Measurements from ENCODE around the gene RGR. TPM values are rescaled to one million over a fixed set of nuclear protein-coding genes. Genes with fewer than 3 reads are reported as not detected.
A peak's percentile ranks its signal among the peaks of the same experiment; 100 is the strongest.

The RGR gene
- total RNA-seq, 1 experiment from 2014 or later, result not detected

DNA sequence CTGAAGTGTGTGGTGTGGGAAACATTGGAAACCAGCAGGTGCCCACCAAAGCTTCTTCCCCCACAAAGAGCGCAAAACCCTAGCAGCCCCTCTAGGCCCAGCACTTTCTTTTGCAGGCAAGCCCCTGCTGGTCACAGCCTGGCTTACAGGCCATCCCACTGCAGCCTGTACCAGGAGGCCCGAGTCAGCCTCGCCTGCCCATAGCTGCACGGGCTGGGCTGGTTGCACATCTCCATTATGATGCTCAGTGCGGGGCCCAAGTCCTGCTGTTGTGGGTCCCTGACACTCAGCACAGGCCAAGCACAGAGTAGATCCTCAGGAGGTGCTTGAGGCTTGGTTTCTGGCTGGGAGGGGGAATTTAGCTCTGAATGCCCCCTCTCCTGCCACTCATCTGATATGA is 42.5 kb upstream of the RGR start:
- no peak overlapping the region for H3K27ac Mint-ChIP-seq
- CTCF ChIA-PET, result interaction anchor here (0.6 to 9.2 kb wide), 9 partner anchors 8 to 143 kb away, joined by 3 to 75 read pairs (median 4); partner anchors contain the start of genes CDHR1 and GHITM
- POLR2A ChIA-PET, result no interaction called here

GRCh38 chr10:84204122-84204521 is 40.7 kb upstream of the RGR start:
- no peak for TF ChIP-seq ZNF416 (CRISPR knock-in tag; IDR thresholded peaks at IDR 0.05)
- 0 out of 2 replicates have a peak, but pooled peaks have one; percentile 26 for TF ChIP-seq ETV6 (CRISPR knock-in tag; IDR thresholded peaks at IDR 0.05)
- TF ChIP-seq, protein P1, sequence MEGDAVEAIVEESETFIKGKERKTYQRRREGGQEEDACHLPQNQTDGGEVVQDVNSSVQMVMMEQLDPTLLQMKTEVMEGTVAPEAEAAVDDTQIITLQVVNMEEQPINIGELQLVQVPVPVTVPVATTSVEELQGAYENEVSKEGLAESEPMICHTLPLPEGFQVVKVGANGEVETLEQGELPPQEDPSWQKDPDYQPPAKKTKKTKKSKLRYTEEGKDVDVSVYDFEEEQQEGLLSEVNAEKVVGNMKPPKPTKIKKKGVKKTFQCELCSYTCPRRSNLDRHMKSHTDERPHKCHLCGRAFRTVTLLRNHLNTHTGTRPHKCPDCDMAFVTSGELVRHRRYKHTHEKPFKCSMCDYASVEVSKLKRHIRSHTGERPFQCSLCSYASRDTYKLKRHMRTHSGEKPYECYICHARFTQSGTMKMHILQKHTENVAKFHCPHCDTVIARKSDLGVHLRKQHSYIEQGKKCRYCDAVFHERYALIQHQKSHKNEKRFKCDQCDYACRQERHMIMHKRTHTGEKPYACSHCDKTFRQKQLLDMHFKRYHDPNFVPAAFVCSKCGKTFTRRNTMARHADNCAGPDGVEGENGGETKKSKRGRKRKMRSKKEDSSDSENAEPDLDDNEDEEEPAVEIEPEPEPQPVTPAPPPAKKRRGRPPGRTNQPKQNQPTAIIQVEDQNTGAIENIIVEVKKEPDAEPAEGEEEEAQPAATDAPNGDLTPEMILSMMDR (IDR thresholded peaks at IDR 0.05), result peak; percentile 57
- no peaks in the 10 kb centered on the region for H3K36me3 Mint-ChIP-seq

More for the DNA sequence above, 42.5 kb upstream of the RGR start:
- H3K4me3 Mint-ChIP-seq, result no peak overlapping the region
- TF ChIP-seq TP53 (CRISPR knock-in tag; IDR thresholded peaks at IDR 0.05) (no peak), ZBTB21 (CRISPR knock-in tag; IDR thresholded peaks at IDR 0.05; ENCODE audit: borderline replicate concordance) (no peak), PREB (CRISPR knock-in tag; IDR thresholded peaks at IDR 0.05; ENCODE audit: borderline replicate concordance) (no peak), JAZF1 (CRISPR knock-in tag; IDR thresholded peaks at IDR 0.05) (no peak), ATF2 (CRISPR knock-in tag; IDR thresholded peaks at IDR 0.05; ENCODE audit: borderline replicate concordance, low read depth) (no peak), KAT7 (CRISPR knock-in tag; IDR thresholded peaks at IDR 0.05; ENCODE audit: borderline replicate concordance) (no peak), MYBL2 (CRISPR knock-in tag; IDR thresholded peaks at IDR 0.05) (no peak), ATF1 (CRISPR knock-in tag; IDR thresholded peaks at IDR 0.05) (no peak), ESRRA (CRISPR knock-in tag; IDR thresholded peaks at IDR 0.05; ENCODE audit: borderline replicate concordance) (no peak), IRF1 (CRISPR knock-in tag; IDR thresholded peaks at IDR 0.05) (no peak), USF1 (CRISPR knock-in tag; IDR thresholded peaks at IDR 0.05) (no peak), MLX (CRISPR knock-in tag; IDR thresholded peaks at IDR 0.05) (no peak), ZNF396 (CRISPR knock-in tag; IDR thresholded peaks at IDR 0.05; ENCODE audit: borderline replicate concordance) (no peak), MXD4 (CRISPR knock-in tag; IDR thresholded peaks at IDR 0.05; ENCODE audit: borderline replicate concordance) (no peak), SP1 (CRISPR knock-in tag; conservative IDR thresholded peaks at IDR 0.05) (no peak), ZNF671 (CRISPR knock-in tag; IDR thresholded peaks at IDR 0.05) (no peak), EMX1 (CRISPR knock-in tag; IDR thresholded peaks at IDR 0.05) (no peak), NFE2L1 (CRISPR knock-in tag; IDR thresholded peaks at IDR 0.05) (no peak), GABPB1 (CRISPR knock-in tag; IDR thresholded peaks at IDR 0.05) (no peak)
- TF ChIP-seq, protein P2, sequence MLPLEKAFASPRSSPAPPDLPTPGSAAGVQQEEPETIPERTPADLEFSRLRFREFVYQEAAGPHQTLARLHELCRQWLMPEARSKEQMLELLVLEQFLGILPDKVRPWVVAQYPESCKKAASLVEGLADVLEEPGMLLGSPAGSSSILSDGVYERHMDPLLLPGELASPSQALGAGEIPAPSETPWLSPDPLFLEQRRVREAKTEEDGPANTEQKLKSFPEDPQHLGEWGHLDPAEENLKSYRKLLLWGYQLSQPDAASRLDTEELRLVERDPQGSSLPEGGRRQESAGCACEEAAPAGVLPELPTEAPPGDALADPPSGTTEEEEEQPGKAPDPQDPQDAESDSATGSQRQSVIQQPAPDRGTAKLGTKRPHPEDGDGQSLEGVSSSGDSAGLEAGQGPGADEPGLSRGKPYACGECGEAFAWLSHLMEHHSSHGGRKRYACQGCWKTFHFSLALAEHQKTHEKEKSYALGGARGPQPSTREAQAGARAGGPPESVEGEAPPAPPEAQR (CRISPR knock-in tag; IDR thresholded peaks at IDR 0.05), result no peak
- H3K36me3 Mint-ChIP-seq, result no peaks in the 10 kb centered on the region
- no peaks in the 10 kb centered on the region for H3K4me1 Mint-ChIP-seq
- H3K27me3 Mint-ChIP-seq (ENCODE audit: low read depth), result 0 out of 2 replicates have a peak, but pooled peaks cover 4% of the 10 kb centered on the region
- DNase-seq (ENCODE audit: low spot score) (no peak), ATAC-seq (no peak)
- no peaks in the 10 kb centered on the region for H3K9me3 Mint-ChIP-seq

More at GRCh38 chr10:84204122-84204521, 40.7 kb upstream of the RGR start:
- DNase-seq (ENCODE audit: low spot score), result peak; percentile 56
- POLR2A ChIA-PET, result no interaction called here
- ATAC-seq, result peak; percentile 83
- no peaks in the 10 kb centered on the region for H3K4me1 Mint-ChIP-seq
- CTCF ChIA-PET, result interaction anchor here (2.3 to 9.2 kb wide), 2 partner anchors 9 to 56 kb away, joined by 7 to 75 read pairs; partner anchors contain the start of gene CDHR1
- no peaks in the 10 kb centered on the region for H3K9me3 Mint-ChIP-seq
- no peak overlapping the region for H3K27ac Mint-ChIP-seq
- H3K27me3 Mint-ChIP-seq (ENCODE audit: low read depth), result no peaks in the 10 kb centered on the region
- H3K4me3 Mint-ChIP-seq, result no peak overlapping the region

Measured in WTC11 (cell line).